Kidney (tissue), 14 donors: Measurements from ENCODE around the gene FREM1. TPM values are rescaled to one million over a fixed set of nuclear protein-coding genes. Genes with fewer than 3 reads are reported as not detected.
"Not testable (repeated sequence)": the region's sequence is repeated elsewhere in the genome, so short reads cannot be mapped to it uniquely, and the experiment has no call there.

ENCODE experiments used
- DNase-seq, 5 donors: peaks; one replicate each; pipeline ENCODE4 v3.0.0-alpha.2; 2013 to 2020
- FAIRE-seq: peaks from 2 replicates; lab custom pipeline; 2012; peaks lifted over from hg19 to GRCh38; lab: Jason Lieb, UNC
- H3K27ac ChIP-seq, 2 donors: one replicate each; pipeline ENCODE4 v1.7.0; 2013; ENCODE audit warnings: low read depth in 2 of 2, low read length in 2 of 2, inconsistent platforms in 1 of 2
- H3K27me3 ChIP-seq: one replicate; pipeline ENCODE4 v1.7.1; 2013; ENCODE audit warnings: low read length, inconsistent platforms; ENCODE audit not compliant: control insufficient read depth, insufficient read depth
- H3K36me3 ChIP-seq, 3 donors: one replicate each; pipeline versions ENCODE4 v1.7.0 to v1.7.1; 2013; ENCODE audit warnings: low read length in 3 of 3, control low read depth in 1 of 3, inconsistent platforms in 1 of 3; ENCODE audit not compliant: insufficient read depth in 3 of 3, control insufficient read depth in 2 of 3
- H3K4me1 ChIP-seq, 3 donors: one replicate each; pipeline versions ENCODE4 v1.7.0 to v1.7.1; 2013; ENCODE audit warnings: low read length in 3 of 3, inconsistent platforms in 1 of 3, low read depth in 1 of 3; ENCODE audit not compliant: control insufficient read depth in 2 of 3, insufficient read depth in 2 of 3
- H3K4me3 ChIP-seq, 3 donors: one replicate each; pipeline versions ENCODE4 v1.7.0 to v1.8.1; 2013; ENCODE audit warnings: low read length in 3 of 3, control low read depth in 1 of 3, inconsistent platforms in 1 of 3
- H3K9ac ChIP-seq, 3 donors: one replicate each; pipeline versions ENCODE4 v1.7.0 to v1.7.1; 2013; ENCODE audit warnings: low read length in 3 of 3, control low read depth in 1 of 3, inconsistent platforms in 1 of 3
- H3K9me3 ChIP-seq, 3 donors: one replicate each; pipeline versions ENCODE4 v1.7.0 to v1.7.1; 2013; ENCODE audit warnings: low read length in 3 of 3, control low read depth in 1 of 3, inconsistent platforms in 1 of 3; ENCODE audit not compliant: control insufficient read depth in 2 of 3, insufficient read depth in 1 of 3
- CTCF ChIP-seq: IDR thresholded peaks from 3 replicates; pipeline ENCODE4 v1.5.1; 2012; ENCODE audit warnings: mild to moderate bottlenecking, moderate library complexity, borderline replicate concordance; ENCODE audit not compliant: insufficient read depth; ENCODE audit errors: extremely low read depth
- intact Hi-C: fragments of 100-400 bp; cut with DNase I; formaldehyde crosslinking; loops from one replicate; pipeline ENCODE4 v1.11.1; 2022
- polyA plus RNA-seq: library from polyadenylated mRNA; stranded (reverse); fragments of 350-450 nt; fragmentation: Illumina TruSeq; extraction: RNeasy Lipid Tissue Mini Kit (QIAGEN cat#74804); gene quantifications from one replicate; pipeline ENCODE4 v1.2.3, GENCODE V29; 2014; ENCODE audit warnings: low read depth, low replicate concordance; ENCODE audit not compliant: insufficient read depth
- total RNA-seq: library from RNA; stranded (reverse); fragmentation: NEBNext Ultra II Directional; extraction: Animal tissue kit (Norgen Biotek cat#: 25700); gene quantifications from one replicate; pipeline ENCODE4 v1.2.1, GENCODE V29; 2021
- donor health status: control.
- donor health status: control.
- donor health status: control.
- donor health status: control.
- donor health status: control.
- donor health status: DM: yes; HTN: yes; CAD: no.
- donor health status: Normal renal cell carcinoma (clear cell type).

Gene FREM1
- total and polyA plus RNA-seq, 2 donors from 2014 or later = 8.3 to 17.0 TPM

DNA sequence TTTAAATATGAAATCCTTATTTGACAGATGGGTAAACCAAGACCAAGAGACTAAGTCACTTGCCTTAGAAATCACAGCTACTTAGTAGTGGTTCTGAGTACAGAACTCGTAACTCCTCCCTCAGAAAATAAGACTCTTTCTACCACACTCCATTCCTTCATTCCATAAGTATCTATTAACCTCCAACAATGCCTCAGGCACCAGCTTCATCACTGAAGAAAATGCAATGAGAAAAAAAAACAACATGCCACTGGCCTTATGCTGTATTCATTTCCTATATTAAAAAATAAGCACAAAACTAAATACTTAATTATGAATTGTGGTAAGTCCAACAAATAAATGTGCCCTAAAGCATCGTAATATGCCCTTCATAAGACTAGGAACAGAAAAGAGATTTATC lies 13.5 kb upstream of the FREM1 start:
- FAIRE-seq (no peak), DNase-seq (no peak)
- Histone ChIP-seq H3K27me3 (no peaks in the 10 kb centered on the region), H3K9ac (no peak overlapping the region), H3K27ac (no peak overlapping the region), H3K36me3 (no peaks in the 10 kb centered on the region), H3K9me3 (no peaks in the 10 kb centered on the region), H3K4me3 (no peak overlapping the region), H3K4me1 (no peaks in the 10 kb centered on the region)
- no peak for TF ChIP-seq CTCF
- intact Hi-C loops = no loop called here

DNA sequence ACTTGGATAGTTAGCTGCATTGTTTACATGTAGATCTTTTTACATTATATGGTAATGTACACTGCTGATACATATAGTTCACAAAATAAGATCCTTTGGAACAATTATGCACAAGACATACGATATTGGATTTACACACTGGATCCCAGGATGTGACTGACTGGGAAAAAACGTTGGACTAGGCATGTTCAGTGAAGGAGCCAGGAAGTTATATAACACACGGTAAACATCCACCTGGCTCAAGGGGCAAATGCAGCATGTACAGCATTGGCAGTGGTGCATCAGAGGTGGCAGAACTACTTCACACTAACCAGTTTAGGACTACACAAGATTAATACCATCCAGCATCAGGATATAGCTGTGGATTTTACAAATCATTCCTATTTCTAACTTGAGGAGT lies 10.6 kb upstream of the FREM1 start:
- DNase-seq, intact Hi-C loops, H3K27me3 ChIP-seq, H3K9me3 ChIP-seq, H3K9ac ChIP-seq, H3K4me3 ChIP-seq, H3K27ac ChIP-seq, FAIRE-seq, H3K4me1 ChIP-seq, H3K36me3 ChIP-seq: not testable (repeated sequence)

GRCh38 chr9:14913366-14913765 lies 3.1 kb upstream of the FREM1 start:
- Histone ChIP-seq H3K9ac (no peak overlapping the region), H3K4me3 (no peak overlapping the region), H3K27me3 (no peaks in the 10 kb centered on the region), H3K36me3 (no peaks in the 10 kb centered on the region), H3K9me3 (no peaks in the 10 kb centered on the region), H3K4me1 (peaks cover 0 to 5% (median 3%) of the 10 kb centered on the region in 3 donors), H3K27ac (no peak overlapping the region)
- FAIRE-seq (peak; percentile 52), DNase-seq (no peak)
- TF ChIP-seq CTCF = no peak
- intact Hi-C loops = no loop called here

DNA sequence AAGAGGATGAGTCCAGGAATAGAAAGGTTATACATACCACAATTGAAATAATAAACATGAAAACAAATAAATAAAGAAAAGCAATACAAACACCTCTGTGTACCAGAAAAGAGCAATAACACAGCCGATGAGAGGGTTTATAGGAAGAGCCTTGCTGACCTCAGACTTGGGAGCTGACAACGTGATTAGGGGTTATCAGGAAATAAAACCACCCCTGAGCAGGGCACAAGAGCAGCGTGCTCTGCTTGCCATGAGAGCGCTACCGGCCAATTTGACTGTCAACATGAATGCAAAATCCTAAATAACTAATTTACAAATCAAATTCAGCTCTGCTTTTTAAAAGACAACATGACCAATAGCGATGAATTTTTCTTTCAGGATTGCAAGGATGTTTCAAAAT lies 2.6 kb upstream of the FREM1 start:
- no peak for TF ChIP-seq CTCF
- no peak overlapping the region for H3K27ac ChIP-seq
- FAIRE-seq = no peak
- H3K9ac ChIP-seq = no peak overlapping the region
- H3K9me3 ChIP-seq = no peaks in the 10 kb centered on the region
- no peak for DNase-seq
- H3K27me3 ChIP-seq = no peaks in the 10 kb centered on the region
- H3K4me3 ChIP-seq = no peak overlapping the region
- peaks cover 4 to 7% (median 5%) of the 10 kb centered on the region in 3 donors for H3K4me1 ChIP-seq
- intact Hi-C loops = no loop called here
- H3K36me3 ChIP-seq = no peaks in the 10 kb centered on the region
